SK-N-SH treated with all-trans-retinoic acid at 6 μM for 48 hours (cell line): ENCODE results near the gene SSR2.

Source experiments
- ATAC-seq: fragments of 200-7000 bp; cut with Tn5 transposase; 3 replicates; pipeline ENCODE4 v1.9.1; 2020; ENCODE audit warnings: mild to moderate bottlenecking, moderate library complexity
- ARNTL ChIP-seq: fragments of 450-650 bp; formaldehyde crosslinking; IDR thresholded peaks from 2 replicates; pipeline ENCODE4 v1.5.0; 2020; ENCODE audit warnings: low read depth, mild to moderate bottlenecking, moderate library complexity, borderline replicate concordance
- BACH2 ChIP-seq: fragments of 250-450 bp; sonication (Bioruptor Pico); IDR thresholded peaks from 2 replicates; pipeline ENCODE4 v1.9.0; 2021; ENCODE audit warnings: mild to moderate bottlenecking, borderline replicate concordance
- ESRRG ChIP-seq: fragments of 250-450 bp; sonication (Bioruptor Pico); IDR thresholded peaks from 2 replicates; pipeline ENCODE4 v1.6.1; 2021; ENCODE audit warnings: mild to moderate bottlenecking
- ISL1 ChIP-seq: fragments of 250-450 bp; sonication (Bioruptor Pico); IDR thresholded peaks from 2 replicates; pipeline ENCODE4 v2.1.2; 2022; ENCODE audit warnings: mild to moderate bottlenecking, moderate library complexity
- PPARA ChIP-seq: fragments of 250-450 bp; sonication (Bioruptor Pico); IDR thresholded peaks from 2 replicates; pipeline ENCODE4 v1.5.0; 2020; ENCODE audit warnings: mild to moderate bottlenecking, borderline replicate concordance
- SNAI2 ChIP-seq: fragments of 250-450 bp; sonication (Bioruptor Pico); IDR thresholded peaks from 2 replicates; pipeline ENCODE4 v1.5.0; 2020; ENCODE audit warnings: mild to moderate bottlenecking, moderate library complexity
- ZC3H10 ChIP-seq: fragments of 250-450 bp; sonication (Bioruptor Pico); IDR thresholded peaks from 2 replicates; pipeline ENCODE4 v1.5.1; 2021; ENCODE audit warnings: mild to moderate bottlenecking, moderate library complexity
- ZFP3 ChIP-seq: fragments of 250-450 bp; sonication (Bioruptor Pico); IDR thresholded peaks from 2 replicates; pipeline ENCODE4 v1.5.0; 2020; ENCODE audit warnings: mild to moderate bottlenecking, moderate library complexity
- ZNF565 ChIP-seq: fragments of 450-650 bp; formaldehyde crosslinking; conservative IDR thresholded peaks from 2 replicates; pipeline ENCODE4 v1.5.0; 2020; ENCODE audit warnings: low read depth, mild to moderate bottlenecking, moderate library complexity
- ZNF70 ChIP-seq: fragments of 450-650 bp; formaldehyde crosslinking; IDR thresholded peaks from 2 replicates; pipeline ENCODE4 v1.5.0; 2020; ENCODE audit warnings: mild to moderate bottlenecking, moderate library complexity
- ZNF8 ChIP-seq: fragments of 450-650 bp; formaldehyde crosslinking; IDR thresholded peaks from 2 replicates; pipeline ENCODE4 v1.5.0; 2020; ENCODE audit warnings: mild to moderate bottlenecking, moderate library complexity
- TF ChIP-seq, protein P1 (sequence below): fragments of 250-450 bp; sonication (Bioruptor Pico); IDR thresholded peaks from 2 replicates; pipeline ENCODE4 v1.8.0; 2020; ENCODE audit warnings: mild to moderate bottlenecking, moderate library complexity, borderline replicate concordance
- TF ChIP-seq, protein P2 (sequence below): fragments of 250-450 bp; sonication (Bioruptor Pico); IDR thresholded peaks from 2 replicates; pipeline ENCODE4 v1.5.1; 2021; ENCODE audit warnings: mild to moderate bottlenecking, moderate library complexity
- TF ChIP-seq, protein P3 (sequence below): fragments of 250-450 bp; sonication (Bioruptor Pico); IDR thresholded peaks from 2 replicates; pipeline ENCODE4 v1.5.0; 2020; ENCODE audit warnings: mild to moderate bottlenecking, moderate library complexity
- TF ChIP-seq, protein P4 (sequence below): fragments of 250-450 bp; sonication (Bioruptor Pico); IDR thresholded peaks from 2 replicates; pipeline ENCODE4 v1.5.1; 2020; ENCODE audit warnings: low read depth, mild to moderate bottlenecking, moderate library complexity

SSR2 gene

DNA sequence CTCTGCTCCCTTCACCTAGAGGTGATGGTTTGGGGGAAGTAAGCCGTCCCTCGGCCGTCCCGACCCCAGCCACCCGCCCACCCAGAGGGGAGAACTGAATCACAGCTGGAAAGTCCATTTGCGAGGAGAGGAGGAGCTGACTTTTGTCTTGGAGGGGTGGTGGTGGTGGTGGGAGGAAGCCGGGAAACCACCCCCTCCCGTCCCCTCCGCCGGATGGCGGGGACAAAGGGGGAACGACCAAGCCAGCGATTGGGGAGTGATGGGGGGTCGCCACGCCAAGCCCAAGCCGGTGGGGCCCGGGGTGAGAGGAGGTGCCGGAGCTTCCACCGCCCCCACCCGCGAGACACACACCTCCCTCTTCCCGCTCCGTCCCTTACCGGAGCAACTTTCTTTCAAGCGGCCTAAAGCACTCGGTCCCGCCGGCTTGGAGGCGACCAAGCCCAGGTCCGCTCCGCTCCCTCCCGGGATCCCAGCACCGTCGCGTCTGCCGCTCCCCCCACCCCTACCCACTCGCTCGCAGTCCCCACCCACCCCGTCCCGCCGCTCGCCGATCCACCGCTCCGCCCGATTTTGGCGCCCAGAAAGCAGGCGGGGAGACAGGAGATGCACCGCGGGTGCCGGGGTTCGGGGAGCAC is 42.9 kb downstream of the SSR2 start (continued):
- TF ChIP-seq, protein P1, sequence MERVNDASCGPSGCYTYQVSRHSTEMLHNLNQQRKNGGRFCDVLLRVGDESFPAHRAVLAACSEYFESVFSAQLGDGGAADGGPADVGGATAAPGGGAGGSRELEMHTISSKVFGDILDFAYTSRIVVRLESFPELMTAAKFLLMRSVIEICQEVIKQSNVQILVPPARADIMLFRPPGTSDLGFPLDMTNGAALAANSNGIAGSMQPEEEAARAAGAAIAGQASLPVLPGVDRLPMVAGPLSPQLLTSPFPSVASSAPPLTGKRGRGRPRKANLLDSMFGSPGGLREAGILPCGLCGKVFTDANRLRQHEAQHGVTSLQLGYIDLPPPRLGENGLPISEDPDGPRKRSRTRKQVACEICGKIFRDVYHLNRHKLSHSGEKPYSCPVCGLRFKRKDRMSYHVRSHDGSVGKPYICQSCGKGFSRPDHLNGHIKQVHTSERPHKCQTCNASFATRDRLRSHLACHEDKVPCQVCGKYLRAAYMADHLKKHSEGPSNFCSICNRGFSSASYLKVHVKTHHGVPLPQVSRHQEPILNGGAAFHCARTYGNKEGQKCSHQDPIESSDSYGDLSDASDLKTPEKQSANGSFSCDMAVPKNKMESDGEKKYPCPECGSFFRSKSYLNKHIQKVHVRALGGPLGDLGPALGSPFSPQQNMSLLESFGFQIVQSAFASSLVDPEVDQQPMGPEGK (CRISPR knock-in tag): no peak; the same call in 1 of the 2 replicates

DNA sequence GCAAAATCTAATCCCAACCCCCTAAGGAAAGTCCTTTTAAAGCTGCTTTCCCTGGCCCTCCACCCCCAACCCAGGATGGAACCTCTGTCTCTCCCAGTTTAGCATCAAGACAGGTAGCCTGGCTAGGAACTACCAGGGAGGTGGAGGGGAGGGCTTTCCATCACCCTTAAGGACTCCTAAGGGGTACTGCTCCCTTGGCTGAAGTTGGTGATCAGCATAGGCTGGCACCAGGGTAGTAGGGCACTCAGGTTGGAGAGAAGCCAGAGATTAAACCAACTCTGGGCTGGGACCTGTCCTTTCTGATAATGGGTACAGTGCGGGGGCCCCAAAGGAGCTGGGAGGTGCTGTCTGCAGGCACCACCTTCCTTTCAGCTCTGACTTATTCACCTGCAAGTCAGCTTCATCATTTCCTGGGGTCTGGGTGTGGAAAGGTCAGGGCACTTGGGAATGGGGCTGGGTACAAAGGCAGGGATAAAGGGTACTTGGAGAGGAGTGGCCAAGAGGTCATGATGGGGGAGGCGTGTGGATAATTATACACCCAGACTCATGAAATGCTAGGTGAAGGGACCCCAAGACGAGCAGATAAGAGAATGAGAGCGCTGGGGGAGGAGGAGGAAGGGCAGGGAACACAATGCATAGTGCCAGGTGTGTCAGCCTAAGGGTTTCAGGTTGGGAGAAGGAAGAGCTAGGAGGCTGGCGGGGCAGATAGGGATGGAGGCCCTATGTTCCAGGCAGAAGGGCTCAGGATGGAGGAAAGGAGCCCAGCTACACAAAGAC is 43.6 kb downstream of the SSR2 start:
- no peak for TF ChIP-seq ZNF70
- TF ChIP-seq ESRRG: no peak
- no peak for TF ChIP-seq ARNTL
- TF ChIP-seq SNAI2 (CRISPR knock-in tag): no peak
- TF ChIP-seq ZNF565: no peak
- no peak for TF ChIP-seq PPARA (CRISPR knock-in tag)
- TF ChIP-seq ZFP3: no peak
- peak; percentile 46 for ATAC-seq

DNA sequence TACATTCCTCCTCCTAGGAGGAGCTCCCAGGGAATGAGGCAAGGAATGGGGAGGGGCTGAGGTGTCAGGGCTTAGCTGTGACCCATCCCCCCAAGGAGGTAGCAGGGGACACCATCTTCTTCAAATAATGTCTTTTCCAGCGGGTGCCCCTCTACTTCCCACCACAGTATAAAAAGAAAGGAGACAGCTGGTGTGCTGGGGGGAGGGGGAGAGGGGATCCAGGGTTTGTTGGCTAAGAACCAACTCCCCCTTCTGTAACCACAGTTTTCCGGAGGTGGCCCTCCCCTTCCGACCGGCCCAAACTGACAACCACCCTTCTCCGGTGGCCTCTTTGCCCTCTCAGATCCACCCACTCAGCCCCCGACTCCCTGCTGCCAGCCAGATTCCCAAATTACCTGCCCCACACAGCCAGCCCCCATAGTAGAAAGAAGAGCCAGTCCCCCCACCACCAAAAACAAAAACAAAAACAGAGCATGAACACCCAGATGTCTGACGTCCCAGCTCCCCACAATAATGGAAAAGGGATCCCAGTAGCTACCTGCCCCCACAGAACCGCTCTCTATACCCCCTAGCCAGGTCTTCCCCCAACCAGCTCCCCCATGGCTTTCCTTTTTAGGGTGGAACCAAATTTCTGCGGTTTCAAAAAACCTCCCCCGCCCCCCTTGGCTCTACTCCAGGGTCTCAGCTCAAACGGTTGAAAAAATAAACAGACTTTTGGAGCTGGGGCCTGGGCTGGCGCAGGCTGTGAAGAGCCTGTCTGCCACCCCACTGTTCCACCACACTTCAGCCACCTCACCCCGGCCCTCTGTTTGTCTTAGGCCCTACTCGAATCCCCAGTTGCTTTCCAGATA is 44.5 kb downstream of the SSR2 start:
- TF ChIP-seq, protein P2, sequence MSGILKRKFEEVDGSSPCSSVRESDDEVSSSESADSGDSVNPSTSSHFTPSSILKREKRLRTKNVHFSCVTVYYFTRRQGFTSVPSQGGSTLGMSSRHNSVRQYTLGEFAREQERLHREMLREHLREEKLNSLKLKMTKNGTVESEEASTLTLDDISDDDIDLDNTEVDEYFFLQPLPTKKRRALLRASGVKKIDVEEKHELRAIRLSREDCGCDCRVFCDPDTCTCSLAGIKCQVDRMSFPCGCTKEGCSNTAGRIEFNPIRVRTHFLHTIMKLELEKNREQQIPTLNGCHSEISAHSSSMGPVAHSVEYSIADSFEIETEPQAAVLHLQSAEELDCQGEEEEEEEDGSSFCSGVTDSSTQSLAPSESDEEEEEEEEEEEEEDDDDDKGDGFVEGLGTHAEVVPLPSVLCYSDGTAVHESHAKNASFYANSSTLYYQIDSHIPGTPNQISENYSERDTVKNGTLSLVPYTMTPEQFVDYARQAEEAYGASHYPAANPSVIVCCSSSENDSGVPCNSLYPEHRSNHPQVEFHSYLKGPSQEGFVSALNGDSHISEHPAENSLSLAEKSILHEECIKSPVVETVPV (CRISPR knock-in tag): no peak
- no peak for TF ChIP-seq ESRRG
- peak; percentile 18; the same call in 2 of the 3 replicates for ATAC-seq

DNA sequence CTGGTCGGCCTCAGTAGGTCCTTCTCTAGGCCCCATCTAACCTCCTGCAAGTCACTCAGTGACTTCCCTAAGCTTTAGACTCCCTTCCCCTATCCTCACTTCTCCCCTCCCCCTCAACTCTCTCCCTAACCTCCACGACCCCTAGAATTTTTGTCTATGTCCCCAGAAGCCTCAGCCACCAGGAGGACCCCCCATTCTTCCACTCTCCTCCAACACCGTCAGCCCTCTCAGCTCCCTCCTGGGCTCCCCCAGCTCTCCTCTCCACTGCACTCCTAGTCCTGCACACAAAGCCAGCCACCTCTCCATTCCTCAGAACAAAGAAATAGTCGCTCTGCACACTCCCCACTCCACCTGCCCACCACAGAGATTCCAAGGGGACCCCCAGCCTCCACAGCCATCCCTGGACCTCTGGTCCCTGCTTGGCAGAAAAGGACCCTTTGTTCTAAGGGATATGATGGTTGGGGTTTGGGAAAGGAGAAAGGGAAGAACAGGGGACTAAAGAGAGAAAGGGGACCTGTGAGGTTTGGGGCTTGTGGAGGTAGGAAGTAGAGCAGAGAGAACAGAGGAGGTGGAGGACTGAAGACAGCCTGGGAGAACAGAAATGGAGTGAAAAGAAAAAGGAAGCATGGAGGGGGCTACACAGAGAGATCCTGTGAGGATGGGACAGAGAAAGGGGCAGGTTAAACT is 45.2 kb downstream of the SSR2 start:
- ATAC-seq: no peak
- TF ChIP-seq, protein P3, sequence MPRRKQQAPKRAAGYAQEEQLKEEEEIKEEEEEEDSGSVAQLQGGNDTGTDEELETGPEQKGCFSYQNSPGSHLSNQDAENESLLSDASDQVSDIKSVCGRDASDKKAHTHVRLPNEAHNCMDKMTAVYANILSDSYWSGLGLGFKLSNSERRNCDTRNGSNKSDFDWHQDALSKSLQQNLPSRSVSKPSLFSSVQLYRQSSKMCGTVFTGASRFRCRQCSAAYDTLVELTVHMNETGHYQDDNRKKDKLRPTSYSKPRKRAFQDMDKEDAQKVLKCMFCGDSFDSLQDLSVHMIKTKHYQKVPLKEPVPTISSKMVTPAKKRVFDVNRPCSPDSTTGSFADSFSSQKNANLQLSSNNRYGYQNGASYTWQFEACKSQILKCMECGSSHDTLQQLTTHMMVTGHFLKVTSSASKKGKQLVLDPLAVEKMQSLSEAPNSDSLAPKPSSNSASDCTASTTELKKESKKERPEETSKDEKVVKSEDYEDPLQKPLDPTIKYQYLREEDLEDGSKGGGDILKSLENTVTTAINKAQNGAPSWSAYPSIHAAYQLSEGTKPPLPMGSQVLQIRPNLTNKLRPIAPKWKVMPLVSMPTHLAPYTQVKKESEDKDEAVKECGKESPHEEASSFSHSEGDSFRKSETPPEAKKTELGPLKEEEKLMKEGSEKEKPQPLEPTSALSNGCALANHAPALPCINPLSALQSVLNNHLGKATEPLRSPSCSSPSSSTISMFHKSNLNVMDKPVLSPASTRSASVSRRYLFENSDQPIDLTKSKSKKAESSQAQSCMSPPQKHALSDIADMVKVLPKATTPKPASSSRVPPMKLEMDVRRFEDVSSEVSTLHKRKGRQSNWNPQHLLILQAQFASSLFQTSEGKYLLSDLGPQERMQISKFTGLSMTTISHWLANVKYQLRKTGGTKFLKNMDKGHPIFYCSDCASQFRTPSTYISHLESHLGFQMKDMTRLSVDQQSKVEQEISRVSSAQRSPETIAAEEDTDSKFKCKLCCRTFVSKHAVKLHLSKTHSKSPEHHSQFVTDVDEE (CRISPR knock-in tag): no peak
- no peak for TF ChIP-seq BACH2 (CRISPR knock-in tag)
- no peak for TF ChIP-seq ARNTL
- TF ChIP-seq ISL1 (CRISPR knock-in tag): no peak
- no peak for TF ChIP-seq ZC3H10 (CRISPR knock-in tag)
- TF ChIP-seq ZNF8 (CRISPR knock-in tag): no peak
- TF ChIP-seq, protein P4, sequence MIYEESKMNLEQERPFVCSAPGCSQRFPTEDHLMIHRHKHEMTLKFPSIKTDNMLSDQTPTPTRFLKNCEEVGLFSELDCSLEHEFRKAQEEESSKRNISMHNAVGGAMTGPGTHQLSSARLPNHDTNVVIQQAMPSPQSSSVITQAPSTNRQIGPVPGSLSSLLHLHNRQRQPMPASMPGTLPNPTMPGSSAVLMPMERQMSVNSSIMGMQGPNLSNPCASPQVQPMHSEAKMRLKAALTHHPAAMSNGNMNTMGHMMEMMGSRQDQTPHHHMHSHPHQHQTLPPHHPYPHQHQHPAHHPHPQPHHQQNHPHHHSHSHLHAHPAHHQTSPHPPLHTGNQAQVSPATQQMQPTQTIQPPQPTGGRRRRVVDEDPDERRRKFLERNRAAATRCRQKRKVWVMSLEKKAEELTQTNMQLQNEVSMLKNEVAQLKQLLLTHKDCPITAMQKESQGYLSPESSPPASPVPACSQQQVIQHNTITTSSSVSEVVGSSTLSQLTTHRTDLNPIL (CRISPR knock-in tag): no peak
